Liver (tissue), 9 donors: Measurements from ENCODE around the gene PREB. TPM values are rescaled to one million over a fixed set of nuclear protein-coding genes. Genes with fewer than 3 reads are reported as not detected.

Experiments
- DNase-seq: peaks from one replicate; pipeline ENCODE4 v3.0.0-alpha.2; 2017; ENCODE audit warnings: low spot score
- H3K27ac ChIP-seq, 2 donors: one replicate each; pipeline ENCODE4 v1.7.0; 2013; ENCODE audit warnings: inconsistent platforms in 2 of 2, low read length in 2 of 2, control low read depth in 1 of 2, low read depth in 1 of 2, mild to moderate bottlenecking in 1 of 2
- H3K27me3 ChIP-seq, 4 donors: one replicate each; pipeline versions ENCODE4 v1.6.1 to v1.7.0; 2013; ENCODE audit warnings: low read length in 3 of 4, inconsistent platforms in 1 of 4, mild to moderate bottlenecking in 1 of 4, moderate library complexity in 1 of 4; ENCODE audit not compliant: control insufficient read depth in 4 of 4, insufficient read depth in 4 of 4
- H3K36me3 ChIP-seq, 4 donors: one replicate each; pipeline versions ENCODE4 v1.6.1 to v1.7.0; 2013; ENCODE audit warnings: low read length in 3 of 4, mild to moderate bottlenecking in 3 of 4, low read depth in 1 of 4, moderate library complexity in 1 of 4; ENCODE audit not compliant: control insufficient read depth in 4 of 4, insufficient read depth in 3 of 4
- H3K4me1 ChIP-seq, 4 donors: one replicate each; pipeline versions ENCODE4 v1.6.1 to v1.7.0; 2013; ENCODE audit warnings: low read length in 3 of 4, mild to moderate bottlenecking in 3 of 4, moderate library complexity in 1 of 4; ENCODE audit not compliant: control insufficient read depth in 4 of 4, insufficient read depth in 4 of 4
- H3K4me3 ChIP-seq, 3 donors: one replicate each; pipeline versions ENCODE4 v1.6.1 to v1.7.0; 2013; ENCODE audit warnings: low read length in 3 of 3, control low read depth in 1 of 3, low read depth in 1 of 3, mild to moderate bottlenecking in 1 of 3
- H3K9ac ChIP-seq, 2 donors: one replicate each; pipeline ENCODE4 v1.7.0; 2013; ENCODE audit warnings: low read length in 2 of 2, mild to moderate bottlenecking in 2 of 2, moderate library complexity in 2 of 2, control low read depth in 1 of 2, low read depth in 1 of 2
- H3K9me3 ChIP-seq, 4 donors: one replicate each; pipeline versions ENCODE4 v1.6.1 to v1.7.0; 2013; ENCODE audit warnings: low read length in 3 of 4; ENCODE audit not compliant: control insufficient read depth in 4 of 4
- EGR1 ChIP-seq, 2 donors: IDR thresholded peaks; 2 replicates each; pipeline ENCODE4 v1.6.1; 2016 to 2018; ENCODE audit warnings: antibody characterized with exemption in 2 of 2, low read depth in 2 of 2
- FOXA1 ChIP-seq: IDR thresholded peaks from 2 replicates; pipeline ENCODE4 v1.6.1; 2016; ENCODE audit warnings: antibody characterized with exemption
- FOXA2 ChIP-seq: IDR thresholded peaks from 2 replicates; pipeline ENCODE4 v1.6.1; 2016; ENCODE audit warnings: antibody characterized with exemption
- GABPA ChIP-seq, 2 donors: IDR thresholded peaks in 1 of 2; conservative IDR thresholded peaks in 1 of 2; 2 replicates each; pipeline ENCODE4 v1.6.1; 2016; ENCODE audit warnings: antibody characterized with exemption in 2 of 2, mild to moderate bottlenecking in 1 of 2, moderate library complexity in 1 of 2
- HNF4A ChIP-seq, 2 donors: conservative IDR thresholded peaks; 2 replicates each; pipeline ENCODE4 v1.6.1; 2016; ENCODE audit warnings: antibody characterized with exemption in 2 of 2, mild to moderate bottlenecking in 2 of 2
- HNF4G ChIP-seq: IDR thresholded peaks from 2 replicates; pipeline ENCODE4 v1.6.1; 2016; ENCODE audit warnings: antibody characterized with exemption
- JUND ChIP-seq, 2 donors: IDR thresholded peaks; 2 replicates each; pipeline ENCODE4 v1.6.1; 2016; ENCODE audit warnings: antibody characterized with exemption in 2 of 2
- NR2F2 ChIP-seq: IDR thresholded peaks from 2 replicates; pipeline ENCODE4 v1.6.1; 2016; ENCODE audit warnings: antibody characterized with exemption
- RAD21 ChIP-seq, 2 donors: IDR thresholded peaks; 2 replicates each; pipeline ENCODE4 v1.6.1; 2016; ENCODE audit warnings: antibody characterized with exemption in 2 of 2, mild to moderate bottlenecking in 2 of 2
- RXRA ChIP-seq, 2 donors: IDR thresholded peaks; 2 replicates each; pipeline ENCODE4 v1.6.1; 2017 to 2018; ENCODE audit warnings: antibody characterized with exemption in 2 of 2, mild to moderate bottlenecking in 1 of 2
- SP1 ChIP-seq: IDR thresholded peaks from 2 replicates; pipeline ENCODE4 v1.6.1; 2018; ENCODE audit warnings: antibody characterized with exemption, mild to moderate bottlenecking
- TAF1 ChIP-seq: conservative IDR thresholded peaks from 2 replicates; pipeline ENCODE4 v1.6.1; 2016; ENCODE audit warnings: antibody characterized with exemption, mild to moderate bottlenecking
- YY1 ChIP-seq: IDR thresholded peaks from 2 replicates; pipeline ENCODE4 v1.6.1; 2016; ENCODE audit warnings: antibody characterized with exemption, mild to moderate bottlenecking
- WGBS: extraction: QIAGEN DNeasy Blood & Tissue Kit; methylation state at CpG from one replicate; pipeline ENCODE4 v1.1.7; 2013; 5-methylcytosine and 5-hydroxymethylcytosine counted together
- polyA plus RNA-seq, 2 donors: library from polyadenylated mRNA; stranded (reverse) in 1 of 2; unstranded in 1 of 2; fragments of 200-250 nt in 1 of 2; fragments of >200 nt in 1 of 2; fragmentation: Nextera tagmentation in 1 of 2; extraction: Ambion mirVana in 1 of 2; gene quantifications; one replicate each; pipeline versions ENCODE4 v1.2.1 to v1.2.3, GENCODE V29; 2013 to 2015
- total RNA-seq, 2 donors: library from RNA; depleted of rRNA; stranded (reverse); fragments of >200 nt; gene quantifications; one replicate each; pipeline ENCODE4 v1.2.3, GENCODE V29; 2014
- TF ChIP-seq, protein P1 (sequence below): fragments of 150-350 bp; IDR thresholded peaks from 2 replicates; pipeline ENCODE4 v1.5.1; 2017; ENCODE audit warnings: improper control_type of control experiment, low read depth, low read length; ENCODE audit not compliant: missing input control
- TF ChIP-seq, protein P2 (sequence below): IDR thresholded peaks from 2 replicates; pipeline ENCODE4 v1.6.1; 2016; ENCODE audit warnings: antibody characterized with exemption
- TF ChIP-seq, protein P3 (sequence below): IDR thresholded peaks from 2 replicates; pipeline ENCODE4 v1.6.1; 2016; ENCODE audit warnings: antibody characterized with exemption
- TF ChIP-seq, protein P4 (sequence below): IDR thresholded peaks from 2 replicates; pipeline ENCODE4 v1.6.1; 2016; ENCODE audit warnings: antibody characterized with exemption
- TF ChIP-seq, protein P5 (sequence below): IDR thresholded peaks from 2 replicates; pipeline ENCODE4 v1.6.1; 2016; ENCODE audit warnings: antibody characterized with exemption, mild to moderate bottlenecking
- donor health status: healthy.
- donor health status: healthy.
- donor health status: healthy.
- donor health status: healthy.
- donor health status: healthy.

PREB gene
- total and polyA plus RNA-seq, 4 donors: 21.5 to 98.4 (median 60.9) TPM

DNA sequence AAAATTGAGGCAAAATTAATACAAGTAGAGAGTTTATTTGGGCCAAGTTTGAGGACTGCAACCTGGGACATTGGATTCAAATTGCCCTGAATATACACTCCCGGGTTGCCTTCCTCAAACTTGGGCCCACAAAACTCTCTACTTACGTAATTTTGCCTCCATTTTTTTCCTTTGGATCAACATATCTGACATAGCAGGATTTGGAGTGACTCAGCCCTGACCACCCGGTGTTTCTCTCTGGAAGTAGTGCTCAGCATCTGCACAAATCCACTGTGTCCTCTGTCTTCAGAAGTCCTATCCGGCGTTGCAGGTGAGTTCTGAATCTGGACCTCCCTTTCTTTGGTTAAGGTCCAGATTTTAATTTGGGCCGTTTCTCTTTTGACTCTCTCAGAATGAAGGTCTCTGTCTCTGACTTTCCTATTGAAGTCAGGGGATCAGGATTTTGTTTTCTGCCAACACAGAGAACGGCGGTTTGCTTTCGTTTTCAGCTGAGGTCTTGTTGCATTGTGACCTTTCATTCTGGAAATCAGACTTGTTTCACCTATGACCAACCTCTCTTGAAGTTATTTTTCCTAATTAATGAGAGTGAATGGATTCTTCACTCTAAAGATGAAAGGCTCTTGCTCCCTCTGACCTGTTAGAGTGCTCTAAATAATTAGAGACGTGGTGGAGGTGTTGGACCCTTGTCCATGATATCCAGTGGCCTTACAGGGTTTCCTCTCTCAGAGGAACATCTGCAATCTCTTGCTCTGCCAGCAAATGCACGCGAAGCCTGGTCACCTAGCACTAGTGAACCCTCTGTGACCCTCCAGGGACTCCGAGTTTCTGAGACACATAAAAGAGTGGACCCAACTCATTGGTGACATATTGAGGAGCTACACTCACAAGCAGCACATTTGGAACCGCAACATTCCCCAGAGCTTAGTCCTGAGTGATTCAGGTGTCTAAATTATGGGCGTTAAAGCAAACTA is 28.0 kb upstream of the PREB start:
- Histone ChIP-seq H3K27me3 (no peaks in the 10 kb centered on the region), H3K4me3 (peak overlapping the region; percentile 21 to 66 (median 57)), H3K27ac (peak overlapping the region; percentile 76 to 79), H3K9me3 (no peaks in the 10 kb centered on the region), H3K36me3 (no peaks in the 10 kb centered on the region), H3K9ac (peak overlapping the region in 1 of 2 donors; percentile 93), H3K4me1 (peaks cover 0 to 2% (median under 1%) of the 10 kb centered on the region in 4 donors)
- 44% methylated on average over 15 of the region's 15 CpGs for WGBS
- TF ChIP-seq RXRA (IDR thresholded peaks at IDR 0.05): peak; percentile 8 to 36
- TF ChIP-seq FOXA2: no peak
- TF ChIP-seq, protein P1, sequence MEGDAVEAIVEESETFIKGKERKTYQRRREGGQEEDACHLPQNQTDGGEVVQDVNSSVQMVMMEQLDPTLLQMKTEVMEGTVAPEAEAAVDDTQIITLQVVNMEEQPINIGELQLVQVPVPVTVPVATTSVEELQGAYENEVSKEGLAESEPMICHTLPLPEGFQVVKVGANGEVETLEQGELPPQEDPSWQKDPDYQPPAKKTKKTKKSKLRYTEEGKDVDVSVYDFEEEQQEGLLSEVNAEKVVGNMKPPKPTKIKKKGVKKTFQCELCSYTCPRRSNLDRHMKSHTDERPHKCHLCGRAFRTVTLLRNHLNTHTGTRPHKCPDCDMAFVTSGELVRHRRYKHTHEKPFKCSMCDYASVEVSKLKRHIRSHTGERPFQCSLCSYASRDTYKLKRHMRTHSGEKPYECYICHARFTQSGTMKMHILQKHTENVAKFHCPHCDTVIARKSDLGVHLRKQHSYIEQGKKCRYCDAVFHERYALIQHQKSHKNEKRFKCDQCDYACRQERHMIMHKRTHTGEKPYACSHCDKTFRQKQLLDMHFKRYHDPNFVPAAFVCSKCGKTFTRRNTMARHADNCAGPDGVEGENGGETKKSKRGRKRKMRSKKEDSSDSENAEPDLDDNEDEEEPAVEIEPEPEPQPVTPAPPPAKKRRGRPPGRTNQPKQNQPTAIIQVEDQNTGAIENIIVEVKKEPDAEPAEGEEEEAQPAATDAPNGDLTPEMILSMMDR: no peak
- TF ChIP-seq SP1: no peak
- TF ChIP-seq, protein P2, sequence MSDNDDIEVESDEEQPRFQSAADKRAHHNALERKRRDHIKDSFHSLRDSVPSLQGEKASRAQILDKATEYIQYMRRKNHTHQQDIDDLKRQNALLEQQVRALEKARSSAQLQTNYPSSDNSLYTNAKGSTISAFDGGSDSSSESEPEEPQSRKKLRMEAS: no peak
- no peak for TF ChIP-seq NR2F2
- peak; percentile 44 for TF ChIP-seq YY1
- no peak for TF ChIP-seq EGR1 (IDR thresholded peaks at IDR 0.05; ENCODE audit: low read depth in 2 of 2)
- no peak for TF ChIP-seq GABPA (IDR thresholded peaks at IDR 0.05 in 1 of 2, conservative IDR thresholded peaks at IDR 0.05 in 1 of 2)
- TF ChIP-seq TAF1: peak; percentile 20
- TF ChIP-seq HNF4A (conservative IDR thresholded peaks at IDR 0.05): peak in 1 of 2 donors; percentile 21
- TF ChIP-seq RAD21 (IDR thresholded peaks at IDR 0.05): no peak
- TF ChIP-seq, protein P3, sequence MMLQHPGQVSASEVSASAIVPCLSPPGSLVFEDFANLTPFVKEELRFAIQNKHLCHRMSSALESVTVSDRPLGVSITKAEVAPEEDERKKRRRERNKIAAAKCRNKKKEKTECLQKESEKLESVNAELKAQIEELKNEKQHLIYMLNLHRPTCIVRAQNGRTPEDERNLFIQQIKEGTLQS: no peak
- TF ChIP-seq, protein P4, sequence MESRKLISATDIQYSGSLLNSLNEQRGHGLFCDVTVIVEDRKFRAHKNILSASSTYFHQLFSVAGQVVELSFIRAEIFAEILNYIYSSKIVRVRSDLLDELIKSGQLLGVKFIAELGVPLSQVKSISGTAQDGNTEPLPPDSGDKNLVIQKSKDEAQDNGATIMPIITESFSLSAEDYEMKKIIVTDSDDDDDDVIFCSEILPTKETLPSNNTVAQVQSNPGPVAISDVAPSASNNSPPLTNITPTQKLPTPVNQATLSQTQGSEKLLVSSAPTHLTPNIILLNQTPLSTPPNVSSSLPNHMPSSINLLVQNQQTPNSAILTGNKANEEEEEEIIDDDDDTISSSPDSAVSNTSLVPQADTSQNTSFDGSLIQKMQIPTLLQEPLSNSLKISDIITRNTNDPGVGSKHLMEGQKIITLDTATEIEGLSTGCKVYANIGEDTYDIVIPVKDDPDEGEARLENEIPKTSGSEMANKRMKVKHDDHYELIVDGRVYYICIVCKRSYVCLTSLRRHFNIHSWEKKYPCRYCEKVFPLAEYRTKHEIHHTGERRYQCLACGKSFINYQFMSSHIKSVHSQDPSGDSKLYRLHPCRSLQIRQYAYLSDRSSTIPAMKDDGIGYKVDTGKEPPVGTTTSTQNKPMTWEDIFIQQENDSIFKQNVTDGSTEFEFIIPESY: no peak
- TF ChIP-seq JUND (IDR thresholded peaks at IDR 0.05): no peak
- TF ChIP-seq, protein P5, sequence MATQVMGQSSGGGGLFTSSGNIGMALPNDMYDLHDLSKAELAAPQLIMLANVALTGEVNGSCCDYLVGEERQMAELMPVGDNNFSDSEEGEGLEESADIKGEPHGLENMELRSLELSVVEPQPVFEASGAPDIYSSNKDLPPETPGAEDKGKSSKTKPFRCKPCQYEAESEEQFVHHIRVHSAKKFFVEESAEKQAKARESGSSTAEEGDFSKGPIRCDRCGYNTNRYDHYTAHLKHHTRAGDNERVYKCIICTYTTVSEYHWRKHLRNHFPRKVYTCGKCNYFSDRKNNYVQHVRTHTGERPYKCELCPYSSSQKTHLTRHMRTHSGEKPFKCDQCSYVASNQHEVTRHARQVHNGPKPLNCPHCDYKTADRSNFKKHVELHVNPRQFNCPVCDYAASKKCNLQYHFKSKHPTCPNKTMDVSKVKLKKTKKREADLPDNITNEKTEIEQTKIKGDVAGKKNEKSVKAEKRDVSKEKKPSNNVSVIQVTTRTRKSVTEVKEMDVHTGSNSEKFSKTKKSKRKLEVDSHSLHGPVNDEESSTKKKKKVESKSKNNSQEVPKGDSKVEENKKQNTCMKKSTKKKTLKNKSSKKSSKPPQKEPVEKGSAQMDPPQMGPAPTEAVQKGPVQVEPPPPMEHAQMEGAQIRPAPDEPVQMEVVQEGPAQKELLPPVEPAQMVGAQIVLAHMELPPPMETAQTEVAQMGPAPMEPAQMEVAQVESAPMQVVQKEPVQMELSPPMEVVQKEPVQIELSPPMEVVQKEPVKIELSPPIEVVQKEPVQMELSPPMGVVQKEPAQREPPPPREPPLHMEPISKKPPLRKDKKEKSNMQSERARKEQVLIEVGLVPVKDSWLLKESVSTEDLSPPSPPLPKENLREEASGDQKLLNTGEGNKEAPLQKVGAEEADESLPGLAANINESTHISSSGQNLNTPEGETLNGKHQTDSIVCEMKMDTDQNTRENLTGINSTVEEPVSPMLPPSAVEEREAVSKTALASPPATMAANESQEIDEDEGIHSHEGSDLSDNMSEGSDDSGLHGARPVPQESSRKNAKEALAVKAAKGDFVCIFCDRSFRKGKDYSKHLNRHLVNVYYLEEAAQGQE: peak; percentile 59
- TF ChIP-seq FOXA1: no peak
- no peak for TF ChIP-seq HNF4G
- no peak for DNase-seq
